Ectodermal cell (in vitro differentiated cells): Measurements from ENCODE around the gene ZMAT5.

Experiments used
- H3K27ac ChIP-seq: 2 replicates; pipeline ENCODE4 v1.7.0; 2013; ENCODE audit warnings: mild to moderate bottlenecking, low read depth, low read length; ENCODE audit not compliant: insufficient read depth, poor library complexity, severe bottlenecking
- H3K27me3 ChIP-seq: 2 replicates; pipeline ENCODE4 v1.7.0; 2013; ENCODE audit warnings: mild to moderate bottlenecking, low read length; ENCODE audit not compliant: insufficient read depth, control insufficient read depth, poor library complexity, severe bottlenecking
- H3K36me3 ChIP-seq: one replicate; pipeline ENCODE4 v1.7.0; 2013; ENCODE audit warnings: low read length; ENCODE audit not compliant: control insufficient read depth, insufficient read depth
- H3K4me1 ChIP-seq: one replicate; pipeline ENCODE4 v1.7.0; 2013; ENCODE audit warnings: low read length; ENCODE audit not compliant: control insufficient read depth, insufficient read depth
- H3K4me3 ChIP-seq: 2 replicates; pipeline ENCODE4 v1.7.0; 2013; ENCODE audit warnings: low read depth, low read length, control low read depth; ENCODE audit not compliant: insufficient read depth
- H3K9me3 ChIP-seq: 2 replicates; pipeline ENCODE4 v1.7.0; 2013; ENCODE audit warnings: mild to moderate bottlenecking, low read length, moderate library complexity; ENCODE audit not compliant: control insufficient read depth
- WGBS, 2 experiments: methylation state at CpG; one replicate each; pipeline ENCODE4 v1.1.7; 2013; ENCODE audit warnings: missing lambda C conversion rate in 2 of 2; 5-methylcytosine and 5-hydroxymethylcytosine counted together

Gene ZMAT5

DNA sequence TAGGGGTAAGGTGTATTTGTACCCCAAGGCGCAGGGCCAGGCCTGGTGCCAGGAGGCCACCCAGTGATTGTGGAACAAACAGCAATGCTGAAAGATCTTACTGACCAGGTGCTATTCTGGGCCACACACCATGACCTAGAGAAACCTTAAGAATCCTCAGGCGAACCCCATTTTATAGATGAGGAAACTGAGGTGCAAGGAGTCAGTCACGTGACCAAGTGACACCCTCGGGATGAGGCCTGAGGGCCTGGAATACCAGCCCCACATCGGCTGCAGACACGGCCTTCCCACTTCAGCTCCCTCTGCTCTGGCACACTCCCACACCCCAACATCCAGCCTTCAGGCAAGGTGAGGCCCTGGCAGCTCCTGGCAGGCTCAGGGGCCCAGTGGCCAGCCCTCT, 33.9 kb downstream of the ZMAT5 start:
- Histone ChIP-seq H3K27me3 (no peaks in the 10 kb centered on the region), H3K36me3 (no peaks in the 10 kb centered on the region), H3K4me1 (peaks cover 13% of the 10 kb centered on the region), H3K4me3 (no peak overlapping the region), H3K27ac (no peak overlapping the region), H3K9me3 (no peaks in the 10 kb centered on the region)
- 94% methylated on average over 6 of the region's 6 CpGs for WGBS, 2 experiments

DNA sequence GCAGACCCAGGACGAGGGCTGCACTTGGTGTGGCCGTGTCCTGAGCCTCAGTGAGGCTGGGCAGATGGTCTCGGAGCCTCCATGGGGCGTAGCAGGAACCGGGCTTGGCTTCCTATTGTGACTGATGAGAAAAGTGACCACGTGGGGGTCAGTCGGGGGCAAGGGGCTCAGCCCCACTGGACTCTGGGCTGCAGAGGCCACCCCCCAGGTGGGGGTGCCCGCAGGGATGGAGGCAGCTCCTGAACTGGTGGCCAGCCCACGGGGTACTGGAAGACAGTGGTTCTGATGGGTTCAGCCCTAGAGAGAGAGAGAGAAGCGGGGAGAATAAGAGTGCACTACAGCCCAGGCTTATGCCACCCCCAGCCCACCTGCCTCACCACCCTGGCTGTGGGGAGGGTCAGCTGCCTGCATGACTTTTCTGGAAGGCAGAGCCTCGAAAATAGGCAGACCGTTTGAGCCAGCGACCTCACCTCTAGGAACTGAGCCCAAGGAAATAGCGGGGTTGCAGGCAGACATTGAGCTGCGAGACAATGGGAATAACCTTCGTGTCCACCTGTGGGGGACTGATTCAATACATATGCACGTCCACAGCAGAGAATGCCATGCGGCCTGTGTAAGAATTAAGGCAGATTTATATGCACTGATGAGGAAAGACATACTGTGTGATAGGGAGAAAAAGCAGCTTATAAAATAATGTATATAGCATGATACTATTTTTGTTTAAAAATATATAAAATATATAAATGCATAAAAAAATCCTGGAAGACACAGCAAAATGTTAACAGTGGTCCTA, 35.6 kb downstream of the ZMAT5 start:
- no peak overlapping the region for H3K27ac ChIP-seq
- H3K27me3 ChIP-seq: no peaks in the 10 kb centered on the region
- no peaks in the 10 kb centered on the region for H3K36me3 ChIP-seq
- H3K4me1 ChIP-seq: peaks cover 13% of the 10 kb centered on the region
- no peak overlapping the region for H3K4me3 ChIP-seq
- 90 to 91% methylated on average over 18 of the region's 18 CpGs for WGBS, 2 experiments
- no peaks in the 10 kb centered on the region for H3K9me3 ChIP-seq

DNA sequence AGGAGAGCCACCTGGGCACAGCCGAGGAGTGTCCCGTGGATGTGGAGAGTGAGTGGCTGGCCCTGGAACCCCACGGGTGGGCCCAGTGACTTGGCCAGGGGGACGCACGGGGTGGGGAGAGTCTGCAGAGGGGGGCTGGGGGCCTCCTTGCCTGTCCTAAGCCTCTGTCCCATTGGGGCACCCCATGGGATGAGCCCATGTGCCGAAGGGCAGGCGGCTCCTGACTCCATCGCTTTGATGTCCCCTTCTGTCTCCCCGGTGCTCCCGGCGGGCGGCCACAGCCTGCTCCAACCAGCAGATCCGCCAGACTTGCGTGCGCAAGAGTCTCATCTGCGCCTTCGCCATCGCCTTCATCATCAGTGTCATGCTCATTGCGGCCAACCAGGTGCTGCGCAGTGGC, 37.6 kb downstream of the ZMAT5 start:
- H3K27ac ChIP-seq: no peak overlapping the region
- no peaks in the 10 kb centered on the region for H3K4me1 ChIP-seq
- no peaks in the 10 kb centered on the region for H3K27me3 ChIP-seq
- H3K4me3 ChIP-seq: no peak overlapping the region
- no peaks in the 10 kb centered on the region for H3K9me3 ChIP-seq
- H3K36me3 ChIP-seq: no peaks in the 10 kb centered on the region
- 93 to 94% methylated on average over 20 of the region's 20 CpGs for WGBS, 2 experiments

DNA sequence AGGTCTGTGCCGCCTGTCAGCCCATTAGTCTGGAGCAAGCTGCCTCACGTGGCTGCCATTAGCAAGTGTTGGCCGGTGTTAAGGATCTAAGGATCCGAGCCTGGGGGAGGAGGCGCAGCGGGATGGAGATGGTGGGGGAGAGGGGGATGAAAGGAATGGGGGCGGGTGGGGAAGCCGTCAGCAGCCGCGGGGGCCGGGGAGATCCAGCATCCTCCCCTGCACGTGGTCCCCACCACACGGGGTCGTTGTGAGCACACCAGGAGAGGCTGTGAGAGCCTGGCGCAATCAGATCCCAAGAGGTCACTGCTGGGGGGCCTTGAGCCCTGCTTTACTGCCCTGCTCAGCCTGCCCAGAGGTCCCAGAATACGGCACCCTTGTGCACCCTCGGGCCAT, 39.7 kb downstream of the ZMAT5 start:
- no peak overlapping the region for H3K4me3 ChIP-seq
- 10 to 13% methylated on average over 17 of the region's 17 CpGs for WGBS, 2 experiments
- peaks cover 4% of the 10 kb centered on the region for H3K27me3 ChIP-seq
- no peaks in the 10 kb centered on the region for H3K4me1 ChIP-seq
- H3K27ac ChIP-seq: no peak overlapping the region
- H3K36me3 ChIP-seq: no peaks in the 10 kb centered on the region
- H3K9me3 ChIP-seq: no peaks in the 10 kb centered on the region

DNA sequence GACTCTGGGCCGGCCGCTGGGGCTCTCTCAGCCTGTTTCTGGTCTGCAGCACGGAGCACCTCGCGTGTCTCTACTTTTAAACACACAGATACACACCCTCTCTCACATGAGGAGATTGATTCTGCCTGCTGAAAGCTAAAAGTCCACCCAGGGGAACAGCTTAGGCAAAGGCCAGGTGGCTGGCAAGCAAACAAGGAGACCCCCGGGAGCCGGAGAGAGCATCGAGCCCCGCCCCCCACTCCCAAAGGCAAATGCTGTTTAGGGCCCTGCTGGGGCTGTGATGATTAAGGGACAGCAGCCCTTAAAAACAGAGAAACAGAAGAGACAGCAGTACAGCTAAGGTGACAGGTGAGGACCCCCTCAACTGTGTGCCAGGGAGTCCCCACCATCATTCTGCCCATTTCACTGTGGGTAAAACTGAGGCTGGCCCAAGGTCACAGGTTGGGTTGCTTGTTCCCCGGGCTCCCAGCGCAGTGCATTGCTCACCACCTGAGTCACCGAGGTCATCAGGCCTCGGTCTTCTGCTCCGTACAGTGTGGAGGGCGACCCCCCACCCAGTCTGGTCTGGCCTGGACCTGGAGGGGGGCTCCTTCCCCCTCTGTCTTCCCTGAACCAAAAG, 40.2 kb downstream of the ZMAT5 start:
- Histone ChIP-seq H3K27me3 (peaks cover 9% of the 10 kb centered on the region), H3K27ac (no peak overlapping the region), H3K36me3 (no peaks in the 10 kb centered on the region), H3K4me3 (no peak overlapping the region), H3K4me1 (no peaks in the 10 kb centered on the region), H3K9me3 (no peaks in the 10 kb centered on the region)
- 50 to 51% methylated on average over 15 of the region's 15 CpGs for WGBS, 2 experiments

DNA sequence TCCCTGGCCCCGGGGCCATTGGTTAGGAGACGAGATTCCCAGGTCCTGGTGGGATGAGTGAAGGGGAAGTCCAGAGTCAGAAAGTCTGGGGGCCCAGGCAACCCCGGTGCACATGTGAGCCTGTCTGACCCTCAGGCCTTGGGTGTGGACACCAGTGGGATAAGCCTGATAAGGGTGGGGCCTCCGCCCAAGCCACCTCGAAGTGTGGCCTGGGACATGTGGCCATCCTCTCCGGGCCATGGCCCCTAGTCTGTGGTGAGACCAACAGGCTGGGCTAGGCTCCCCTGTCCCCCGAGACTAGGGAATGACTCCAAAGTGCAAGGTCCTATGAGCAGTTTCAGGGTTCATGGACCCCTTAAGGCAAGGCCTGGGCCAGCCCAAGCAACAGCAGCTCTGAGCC, 40.7 kb downstream of the ZMAT5 start:
- peaks cover 15% of the 10 kb centered on the region for H3K27me3 ChIP-seq
- H3K9me3 ChIP-seq: no peaks in the 10 kb centered on the region
- 92% methylated on average over 7 of the region's 7 CpGs for WGBS, 2 experiments
- H3K4me1 ChIP-seq: no peaks in the 10 kb centered on the region
- H3K4me3 ChIP-seq: no peak overlapping the region
- no peaks in the 10 kb centered on the region for H3K36me3 ChIP-seq
- H3K27ac ChIP-seq: no peak overlapping the region

DNA sequence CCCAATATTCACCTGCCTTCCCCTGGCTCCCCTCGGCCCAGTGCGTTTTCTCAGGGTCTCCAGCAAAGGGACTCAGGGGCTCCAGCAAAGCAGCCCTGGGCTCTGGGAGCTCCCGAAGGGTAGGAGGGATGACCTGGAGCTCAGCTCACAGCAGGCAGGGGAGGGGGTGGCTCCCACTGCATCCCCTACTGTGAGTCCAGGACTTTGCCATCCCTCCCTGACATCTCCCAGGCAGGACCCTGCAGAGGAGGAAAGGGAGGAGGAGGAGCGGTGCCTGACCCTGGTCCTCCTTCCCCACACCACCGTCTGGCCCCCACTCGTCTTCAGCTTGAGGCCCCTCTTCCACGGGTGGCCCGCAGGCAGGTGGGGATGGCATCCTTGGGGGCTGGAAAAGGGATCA, 42.0 kb downstream of the ZMAT5 start:
- Histone ChIP-seq H3K4me3 (no peak overlapping the region), H3K4me1 (no peaks in the 10 kb centered on the region), H3K36me3 (no peaks in the 10 kb centered on the region), H3K27me3 (peaks cover 24% of the 10 kb centered on the region), H3K9me3 (no peaks in the 10 kb centered on the region), H3K27ac (no peak overlapping the region)
- WGBS, 2 experiments: 79 to 81% methylated on average over 8 of the region's 8 CpGs

DNA sequence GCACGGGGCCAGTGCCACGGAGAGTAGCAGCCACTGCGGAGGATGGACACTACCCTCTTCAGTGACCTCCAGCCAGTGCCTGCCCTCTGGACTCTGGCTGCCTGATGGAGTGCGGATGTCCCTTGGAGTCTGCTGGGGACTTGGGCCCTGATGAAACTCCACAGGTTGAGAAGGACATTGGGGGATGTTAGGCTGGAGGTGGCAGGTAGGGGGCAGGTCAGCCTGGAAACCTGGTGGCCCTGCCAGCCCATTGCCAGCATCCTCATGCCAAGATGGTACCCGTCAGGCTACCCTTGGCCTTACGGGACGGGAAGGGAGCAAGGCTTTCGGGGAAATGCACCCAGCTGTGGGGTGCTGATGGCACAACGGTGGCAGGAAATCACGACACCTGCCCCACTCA, 43.0 kb downstream of the ZMAT5 start:
- H3K27ac ChIP-seq: no peak overlapping the region

DNA sequence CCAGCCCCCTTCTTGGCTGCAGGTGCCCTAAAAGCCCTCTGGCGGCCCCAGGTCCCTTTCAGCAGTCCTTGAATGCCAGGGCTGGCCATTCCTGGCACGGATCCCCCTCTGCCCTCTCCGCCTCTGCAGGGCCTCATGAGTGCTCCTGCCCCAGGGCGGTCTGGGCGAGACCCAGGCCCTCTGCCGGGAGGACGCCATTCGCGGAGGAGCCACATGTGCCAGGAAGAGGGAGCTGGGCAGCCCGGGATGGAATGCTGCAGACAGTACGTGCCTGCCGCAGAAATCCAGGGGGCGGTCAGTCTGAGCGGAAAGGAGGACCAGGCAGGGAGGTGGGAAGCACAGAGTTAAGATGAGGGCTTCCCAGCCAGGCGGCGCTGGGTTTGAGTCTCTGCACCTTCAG, 44.2 kb downstream of the ZMAT5 start:
- H3K4me3 ChIP-seq: no peak overlapping the region
- WGBS, 2 experiments: 83 to 84% methylated on average over 16 of the region's 16 CpGs
- no peaks in the 10 kb centered on the region for H3K9me3 ChIP-seq
- no peak overlapping the region for H3K27ac ChIP-seq
- no peaks in the 10 kb centered on the region for H3K4me1 ChIP-seq
- no peaks in the 10 kb centered on the region for H3K36me3 ChIP-seq
- H3K27me3 ChIP-seq: peaks cover 42% of the 10 kb centered on the region

More for the DNA sequence above, 43.0 kb downstream of the ZMAT5 start:
- Histone ChIP-seq H3K36me3 (no peaks in the 10 kb centered on the region), H3K4me1 (no peaks in the 10 kb centered on the region), H3K27me3 (peaks cover 34% of the 10 kb centered on the region), H3K4me3 (no peak overlapping the region), H3K9me3 (no peaks in the 10 kb centered on the region)
- WGBS, 2 experiments: 95% methylated on average over 10 of the region's 10 CpGs

DNA sequence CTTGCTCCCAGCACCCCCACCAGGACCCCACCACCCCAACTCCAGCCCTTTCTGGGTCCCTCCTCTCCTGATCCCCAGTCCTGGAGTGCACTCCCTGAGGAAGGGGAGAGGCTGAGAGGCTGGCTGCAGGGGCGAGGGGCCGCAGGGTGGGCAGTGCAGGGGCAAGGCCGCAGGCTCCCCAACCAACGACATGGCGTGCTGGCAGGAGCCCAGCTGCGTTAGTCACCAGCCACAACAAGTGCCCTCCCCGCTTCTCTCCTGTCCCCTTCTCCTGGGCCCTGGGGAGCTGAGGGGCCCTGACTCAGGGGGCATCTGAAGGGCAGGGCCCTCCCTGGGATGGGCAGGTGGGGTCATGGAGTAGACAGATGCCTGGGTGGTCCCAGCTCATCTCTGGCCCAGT, 44.7 kb downstream of the ZMAT5 start:
- no peaks in the 10 kb centered on the region for H3K36me3 ChIP-seq
- H3K27ac ChIP-seq: no peak overlapping the region
- H3K9me3 ChIP-seq: no peaks in the 10 kb centered on the region
- no peak overlapping the region for H3K4me3 ChIP-seq
- H3K4me1 ChIP-seq: no peaks in the 10 kb centered on the region
- WGBS, 2 experiments: 88 to 91% methylated on average over 7 of the region's 7 CpGs
- H3K27me3 ChIP-seq: peaks cover 44% of the 10 kb centered on the region
